Activated B cell treated with CpG ODN at 0.5 μM for 24 hours (primary cell): Measurements from ENCODE around the gene HS3ST3B1. TPM values are rescaled to one million over a fixed set of nuclear protein-coding genes. Genes with fewer than 3 reads are reported as not detected.

Experiments used
- ATAC-seq: fragments of 200-7000 bp; cut with Tn5 transposase; one replicate; pipeline ENCODE4 v1.10.0; 2021; ENCODE audit warnings: low read depth, mild to moderate bottlenecking, moderate library complexity
- CTCF ChIA-PET: fragments of 350-600 bp; sonication (Branson Sonifier 250); formaldehyde crosslinking; loops from one replicate; lab custom pipeline; 2021; ENCODE audit warnings: antibody characterized with exemption; lab: Charles Lee
- POLR2A ChIA-PET: fragments of 350-600 bp; sonication (Branson Sonifier 250); formaldehyde crosslinking; loops from one replicate; lab custom pipeline; 2021; ENCODE audit warnings: antibody characterized with exemption; lab: Charles Lee
- DNase-seq: peaks from one replicate; pipeline ENCODE4 v3.0.0; 2022
- H3K27ac Mint-ChIP-seq: one replicate; pipeline ENCODE4 v1.8.0; 2020; ENCODE audit warnings: mixed read lengths
- H3K27me3 Mint-ChIP-seq: one replicate; pipeline ENCODE4 v1.8.0; 2021; ENCODE audit warnings: mixed read lengths
- H3K36me3 Mint-ChIP-seq: one replicate; pipeline ENCODE4 v1.8.0; 2021; ENCODE audit warnings: low read depth, mixed read lengths
- H3K4me1 Mint-ChIP-seq: one replicate; pipeline ENCODE4 v1.8.0; 2021; ENCODE audit warnings: mixed read lengths
- H3K4me3 Mint-ChIP-seq: one replicate; pipeline ENCODE4 v1.8.0; 2020; ENCODE audit warnings: mild to moderate bottlenecking, mixed read lengths
- H3K9me3 Mint-ChIP-seq: one replicate; pipeline ENCODE4 v1.8.0; 2020; ENCODE audit warnings: mixed read lengths
- CTCF ChIP-seq: fragments of 200-600 bp; IDR thresholded peaks from one replicate; pipeline ENCODE4 v1.8.0; 2022; ENCODE audit warnings: antibody characterized with exemption, mild to moderate bottlenecking
- intact Hi-C: fragments of 100-400 bp; cut with micrococcal nuclease; formaldehyde crosslinking; loops from one replicate; pipeline ENCODE4 v1.15.1; 2024
- total RNA-seq: library from RNA; stranded (reverse); gene quantifications from 2 replicates; pipeline ENCODE4 v1.2.3, GENCODE V29; 2022

The HS3ST3B1 gene
- total RNA-seq, 1 donor from 2014 or later, result 3.3 TPM

GRCh38 chr17:14316126-14316832 is 15.4 kb downstream of the HS3ST3B1 start:
- Mint-ChIP-seq H3K4me3 (no peak overlapping the region), H3K27me3 (peaks cover 3% of the 10 kb centered on the region), H3K27ac (no peak overlapping the region), H3K9me3 (no peaks in the 10 kb centered on the region), H3K36me3 (peaks cover 2% of the 10 kb centered on the region), H3K4me1 (no peaks in the 10 kb centered on the region)
- POLR2A ChIA-PET, result no interaction called here
- intact Hi-C loops, result no loop called here
- TF ChIP-seq CTCF, result no peak
- CTCF ChIA-PET, result no interaction called here
- ATAC-seq (no peak), DNase-seq (no peak)

GRCh38 chr17:14317383-14317782 is 16.5 kb downstream of the HS3ST3B1 start:
- no peak for TF ChIP-seq CTCF
- Mint-ChIP-seq H3K4me3 (no peak overlapping the region), H3K9me3 (no peaks in the 10 kb centered on the region), H3K27me3 (peaks cover 3% of the 10 kb centered on the region), H3K4me1 (no peaks in the 10 kb centered on the region), H3K36me3 (peaks cover 2% of the 10 kb centered on the region), H3K27ac (no peak overlapping the region)
- DNase-seq (no peak), ATAC-seq (no peak)
- intact Hi-C loops, result no loop called here
- ChIA-PET POLR2A (no interaction called here), CTCF (no interaction called here)

GRCh38 chr17:14318109-14318917 is 17.4 kb downstream of the HS3ST3B1 start:
- Mint-ChIP-seq H3K9me3 (no peaks in the 10 kb centered on the region), H3K4me1 (no peaks in the 10 kb centered on the region), H3K4me3 (no peak overlapping the region), H3K27ac (no peak overlapping the region), H3K27me3 (peaks cover 3% of the 10 kb centered on the region), H3K36me3 (peaks cover under 1% of the 10 kb centered on the region)
- TF ChIP-seq CTCF, result no peak
- POLR2A ChIA-PET, result no interaction called here
- ATAC-seq (no peak), DNase-seq (no peak)
- CTCF ChIA-PET, result no interaction called here
- intact Hi-C loops, result no loop called here

GRCh38 chr17:14318918-14319205 is 18.0 kb downstream of the HS3ST3B1 start:
- H3K27ac Mint-ChIP-seq, result no peak overlapping the region

More at GRCh38 chr17:14318918-14319205, 18.0 kb downstream of the HS3ST3B1 start:
- Mint-ChIP-seq H3K4me3 (no peak overlapping the region), H3K4me1 (no peaks in the 10 kb centered on the region), H3K9me3 (no peaks in the 10 kb centered on the region), H3K27me3 (peaks cover 3% of the 10 kb centered on the region), H3K36me3 (no peaks in the 10 kb centered on the region)
- no peak for TF ChIP-seq CTCF
- ATAC-seq (no peak), DNase-seq (no peak)
- ChIA-PET POLR2A (no interaction called here), CTCF (no interaction called here)
- intact Hi-C loops, result no loop called here
